ENCODE measurements around the gene TANGO6. TPM values are rescaled to one million over a fixed set of nuclear protein-coding genes. Genes with fewer than 3 reads are reported as not detected.

Gene TANGO6
- total RNA-seq: 9.8 TPM in 2 replicates

DNA sequence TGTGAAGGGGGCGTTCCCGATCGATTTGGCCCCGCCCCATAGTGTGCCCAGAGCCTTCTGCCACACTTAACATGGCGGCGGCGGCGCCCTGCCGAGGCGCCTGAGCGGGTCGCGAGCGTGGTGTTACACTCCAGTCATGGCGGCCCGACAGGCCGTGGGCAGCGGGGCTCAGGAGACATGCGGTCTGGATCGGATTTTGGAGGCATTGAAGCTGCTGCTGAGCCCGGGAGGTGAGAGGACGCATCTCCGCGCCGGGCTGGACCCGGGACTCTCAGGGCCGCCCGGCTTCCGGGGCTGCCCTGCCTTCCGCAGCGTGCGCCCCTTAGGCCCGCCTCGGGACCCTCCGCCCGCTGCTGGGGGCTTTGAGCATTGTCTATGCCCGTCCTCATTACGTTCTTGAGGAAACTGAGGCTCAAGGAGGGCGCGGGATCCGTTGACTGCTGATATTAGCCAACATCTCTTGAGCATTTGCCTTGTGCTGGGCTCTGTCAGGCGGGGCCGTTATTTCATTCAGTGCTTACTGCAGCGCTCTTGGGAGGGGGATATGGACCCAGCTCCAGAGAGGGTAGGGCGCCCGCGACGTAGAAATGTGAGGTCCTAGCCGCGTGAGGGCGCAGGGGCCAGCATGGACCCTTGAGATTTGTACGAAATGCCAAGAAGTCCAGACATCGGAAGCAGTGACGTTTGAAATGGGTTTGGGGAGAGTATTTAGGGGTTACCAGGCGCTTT, at the start of gene TANGO6:
TANGO6 (plus strand) TSS at position 50 of the 729 bp plus-strand sequence; CDS start at position 137, 87 bp downstream.

GRCh38 chr16:69105501-69106361, 262.4 kb downstream of the TANGO6 start, which contains the start of gene HAS3:
TSS of gene HAS3 (plus strand) at chr16:69105653. CDS start at chr16:69109396, 3,743 bp downstream.

DNA sequence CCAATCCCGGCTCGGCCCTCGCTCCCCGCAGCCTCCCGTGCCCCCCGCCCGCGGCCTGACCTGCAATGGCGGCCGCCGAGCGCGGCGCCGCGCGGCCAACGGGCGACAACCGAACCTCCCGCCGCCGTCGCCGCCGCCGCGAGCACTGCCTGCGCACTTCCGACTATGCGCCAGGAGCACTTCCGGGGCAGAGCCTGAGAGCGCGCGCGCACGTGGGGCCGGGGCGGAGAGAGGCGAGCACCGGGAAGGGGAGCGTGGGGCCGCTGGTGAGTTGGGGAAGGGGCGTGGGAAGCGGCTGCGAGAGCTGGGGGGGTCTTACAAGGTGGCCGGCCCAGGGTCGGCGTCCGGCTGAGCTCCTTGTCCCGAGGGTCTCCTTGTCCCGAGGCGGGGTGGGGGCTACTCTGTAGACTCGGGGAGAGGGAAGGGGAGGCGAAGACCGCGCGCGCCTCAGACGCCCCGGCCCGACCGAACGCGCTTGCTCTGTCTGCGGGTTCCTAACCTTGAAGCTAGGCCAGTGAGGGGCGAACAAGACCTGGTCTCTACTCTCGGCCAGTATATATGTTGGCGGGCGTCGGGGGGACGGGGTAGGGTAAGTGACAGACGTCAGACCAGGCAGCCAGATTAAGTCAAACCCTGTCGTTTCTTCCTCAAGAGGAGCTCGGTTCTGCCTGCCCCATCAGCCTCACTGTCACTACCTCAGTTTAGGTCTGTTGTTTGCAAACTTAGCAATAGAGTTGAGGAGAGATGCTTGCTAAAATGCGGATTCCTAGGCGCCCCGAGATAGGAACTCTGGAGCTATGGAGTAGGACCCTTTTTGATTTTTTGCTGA, 289.3 kb downstream of the TANGO6 start, which contains the start of the genes CHTF8 and UTP4:
CHTF8 (minus strand) TSS at position 165 of the 829 bp plus-strand sequence. CDS start 11,130 bp downstream, outside the sequence.
UTP4 (plus strand) TSS at position 226 of the 829 bp plus-strand sequence. CDS start 811 bp downstream, outside the sequence.

Other genes with a start within 250 kb of the TANGO6 start
- gene CDH3, start 198.2 kb upstream of the TANGO6 start, total RNA-seq: 6.2 and 23.1 TPM in 2 replicates
- gene CDH1, start 106.2 kb upstream of the TANGO6 start, total RNA-seq: 1.8 and 16.7 TPM in 2 replicates

Measured in epithelial cell of alveolus of lung (primary cell).